ENCODE results near the gene PLA2G6. TPM values are rescaled to one million over a fixed set of nuclear protein-coding genes. Genes with fewer than 3 reads are reported as not detected.

The PLA2G6 gene
- total RNA-seq, 4 donors from 2014 or later, result 4.4 to 30.5 (median 22.0) TPM

DNA sequence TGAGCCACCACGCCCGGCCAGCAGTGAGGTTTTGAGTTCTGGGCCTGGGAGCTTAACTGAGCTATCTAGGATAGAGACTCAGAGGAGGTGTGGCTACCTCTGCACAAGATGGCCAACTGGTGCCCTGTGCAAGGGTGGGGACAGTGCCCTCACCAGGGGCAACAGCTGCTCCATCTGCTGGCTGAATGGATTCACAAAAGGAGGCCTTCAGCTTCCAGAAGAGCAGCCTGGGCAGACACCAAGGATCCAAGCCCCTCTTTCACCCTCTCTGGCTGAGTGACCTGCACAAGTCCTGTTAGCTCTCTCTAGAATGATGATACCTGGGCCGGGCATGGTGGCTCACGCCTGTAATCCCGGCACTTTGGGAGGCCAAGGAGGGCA lies 37.6 kb downstream of the PLA2G6 start:
- WGBS, 2 donors (ENCODE audit: low coverage in 1 of 2), result 100% methylated on average over 2 of the region's 5 CpGs; no CpG with 5 or more reads in 1 of the 2 donors
- H3K36me3 ChIP-seq, result peaks cover 0 to 53% of the 10 kb centered on the region in 2 donors
- no peak for ATAC-seq

DNA sequence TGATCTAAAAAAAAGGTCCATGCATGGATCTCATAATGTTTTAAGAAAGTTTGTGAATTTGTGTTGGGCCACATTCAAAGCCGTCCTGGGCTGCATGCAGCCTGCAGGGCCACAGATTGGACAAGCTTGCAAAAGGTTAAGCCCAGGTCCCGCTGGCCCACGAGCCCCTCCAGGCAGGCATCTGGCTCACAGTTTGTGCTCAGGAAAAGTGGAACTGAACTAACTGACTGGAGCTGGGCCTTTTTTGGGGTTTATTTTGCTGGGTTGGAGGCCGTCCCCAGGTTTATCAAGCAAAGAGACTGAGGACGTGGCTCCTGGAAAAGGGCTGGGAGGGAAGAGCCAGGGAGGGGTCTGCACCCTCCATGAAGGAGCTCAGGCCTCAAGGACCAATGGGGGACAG lies 39.0 kb downstream of the PLA2G6 start:
- Histone ChIP-seq H3K4me1 (no peaks in the 10 kb centered on the region), H3K4me3 (no peak overlapping the region), H3K9me3 (no peaks in the 10 kb centered on the region), H3K27me3 (no peaks in the 10 kb centered on the region), H3K36me3 (peaks cover 0 to 67% of the 10 kb centered on the region in 2 donors), H3K27ac (no peak overlapping the region)
- ATAC-seq, result no peak
- TF ChIP-seq POLR2A (IDR thresholded peaks at IDR 0.05), result no peak
- TF ChIP-seq EP300 (IDR thresholded peaks at IDR 0.05), result no peak
- TF ChIP-seq, protein P1, sequence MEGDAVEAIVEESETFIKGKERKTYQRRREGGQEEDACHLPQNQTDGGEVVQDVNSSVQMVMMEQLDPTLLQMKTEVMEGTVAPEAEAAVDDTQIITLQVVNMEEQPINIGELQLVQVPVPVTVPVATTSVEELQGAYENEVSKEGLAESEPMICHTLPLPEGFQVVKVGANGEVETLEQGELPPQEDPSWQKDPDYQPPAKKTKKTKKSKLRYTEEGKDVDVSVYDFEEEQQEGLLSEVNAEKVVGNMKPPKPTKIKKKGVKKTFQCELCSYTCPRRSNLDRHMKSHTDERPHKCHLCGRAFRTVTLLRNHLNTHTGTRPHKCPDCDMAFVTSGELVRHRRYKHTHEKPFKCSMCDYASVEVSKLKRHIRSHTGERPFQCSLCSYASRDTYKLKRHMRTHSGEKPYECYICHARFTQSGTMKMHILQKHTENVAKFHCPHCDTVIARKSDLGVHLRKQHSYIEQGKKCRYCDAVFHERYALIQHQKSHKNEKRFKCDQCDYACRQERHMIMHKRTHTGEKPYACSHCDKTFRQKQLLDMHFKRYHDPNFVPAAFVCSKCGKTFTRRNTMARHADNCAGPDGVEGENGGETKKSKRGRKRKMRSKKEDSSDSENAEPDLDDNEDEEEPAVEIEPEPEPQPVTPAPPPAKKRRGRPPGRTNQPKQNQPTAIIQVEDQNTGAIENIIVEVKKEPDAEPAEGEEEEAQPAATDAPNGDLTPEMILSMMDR (IDR thresholded peaks at IDR 0.05), result no peak
- no peak for TF ChIP-seq POLR2AphosphoS5 (IDR thresholded peaks at IDR 0.05)
- WGBS, 2 donors (ENCODE audit: low coverage in 1 of 2), result 89 to 93% methylated on average over 2 to 5 of the region's 5 CpGs

More for the DNA sequence above, 37.6 kb downstream of the PLA2G6 start:
- no peak overlapping the region for H3K27ac ChIP-seq
- H3K27me3 ChIP-seq, result no peaks in the 10 kb centered on the region
- no peaks in the 10 kb centered on the region for H3K9me3 ChIP-seq
- no peak for TF ChIP-seq POLR2A (IDR thresholded peaks at IDR 0.05)
- no peak for TF ChIP-seq POLR2AphosphoS5 (IDR thresholded peaks at IDR 0.05)
- no peaks in the 10 kb centered on the region for H3K4me1 ChIP-seq
- H3K4me3 ChIP-seq, result no peak overlapping the region

DNA sequence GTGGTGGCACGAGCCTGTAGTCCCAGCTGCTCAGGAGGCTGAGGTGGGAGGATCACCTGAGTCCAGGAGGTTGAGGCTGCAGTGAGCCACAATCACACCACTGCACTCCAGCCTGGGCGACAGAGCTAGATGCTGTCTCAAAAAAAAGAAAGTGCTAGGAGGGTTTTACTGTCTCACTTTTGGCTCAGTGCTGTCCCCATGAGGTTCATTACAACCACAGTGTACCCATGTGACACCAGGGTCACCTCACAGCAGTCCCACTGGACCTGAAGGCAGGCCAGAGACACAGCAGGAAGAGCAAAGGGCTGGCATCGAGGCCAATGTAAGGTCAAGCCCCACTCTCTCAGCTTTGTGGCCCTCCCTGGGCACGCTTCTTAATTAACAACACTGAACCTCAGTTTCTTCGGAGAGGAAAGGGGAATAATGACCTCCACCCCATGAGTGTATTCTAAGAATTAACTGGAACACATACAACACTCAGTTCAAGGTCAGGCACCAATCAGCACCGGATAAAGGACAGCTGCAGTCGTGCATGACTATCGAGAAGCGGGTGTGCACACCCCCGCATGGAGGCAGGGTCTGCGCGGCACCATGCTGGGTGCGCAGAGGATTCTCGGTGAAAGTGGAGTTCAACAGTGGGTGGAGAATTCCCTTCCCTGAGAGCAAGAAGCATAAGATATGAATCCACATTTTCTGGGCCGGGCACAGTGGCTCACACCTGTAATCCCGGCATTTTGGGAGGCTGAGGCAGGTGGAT lies 40.2 kb downstream of the PLA2G6 start:
- 94 to 96% methylated on average over 12 to 13 of the region's 16 CpGs for WGBS, 2 donors (ENCODE audit: low coverage in 1 of 2)
- Histone ChIP-seq H3K9me3 (no peaks in the 10 kb centered on the region), H3K4me1 (no peaks in the 10 kb centered on the region), H3K27me3 (no peaks in the 10 kb centered on the region), H3K27ac (no peak overlapping the region), H3K4me3 (no peak overlapping the region), H3K36me3 (peaks cover 0 to 77% of the 10 kb centered on the region in 2 donors)
- TF ChIP-seq POLR2A (IDR thresholded peaks at IDR 0.05) (no peak), POLR2AphosphoS5 (IDR thresholded peaks at IDR 0.05) (no peak), EP300 (IDR thresholded peaks at IDR 0.05) (no peak)
- TF ChIP-seq, protein P1 (IDR thresholded peaks at IDR 0.05), result no peak
- no peak for ATAC-seq

DNA sequence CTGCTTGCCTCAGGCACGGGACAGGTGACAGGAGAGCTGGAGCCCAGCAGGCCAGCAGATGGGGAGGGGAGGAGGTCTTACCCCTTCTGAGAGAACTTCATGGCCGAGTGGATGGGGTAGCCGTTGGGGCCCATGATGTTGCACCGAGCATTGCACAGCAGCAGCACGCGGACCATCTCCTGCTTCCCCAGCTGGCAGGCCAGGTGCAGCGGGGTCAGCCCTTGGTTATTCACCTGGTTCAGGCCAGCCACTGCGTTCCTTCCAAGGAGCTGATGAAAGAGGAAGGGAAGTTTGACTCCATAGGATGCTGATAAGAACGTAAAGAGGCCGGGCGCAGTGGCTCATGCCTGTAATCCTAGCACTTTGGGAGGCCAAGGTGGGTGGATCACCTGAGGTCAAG lies 41.7 kb downstream of the PLA2G6 start:
- H3K4me3 ChIP-seq, result no peak overlapping the region
- H3K27me3 ChIP-seq, result no peaks in the 10 kb centered on the region
- peaks cover 0 to 87% of the 10 kb centered on the region in 2 donors for H3K36me3 ChIP-seq
- WGBS, 2 donors (ENCODE audit: low coverage in 1 of 2), result 80 to 95% methylated on average over 1 to 3 of the region's 11 CpGs
- H3K9me3 ChIP-seq, result no peaks in the 10 kb centered on the region
- TF ChIP-seq POLR2A (IDR thresholded peaks at IDR 0.05), result no peak
- TF ChIP-seq, protein P1 (IDR thresholded peaks at IDR 0.05), result no peak
- TF ChIP-seq POLR2AphosphoS5 (IDR thresholded peaks at IDR 0.05), result no peak
- no peak for TF ChIP-seq EP300 (IDR thresholded peaks at IDR 0.05)
- H3K27ac ChIP-seq, result no peak overlapping the region
- H3K4me1 ChIP-seq, result no peaks in the 10 kb centered on the region
- ATAC-seq, result no peak

DNA sequence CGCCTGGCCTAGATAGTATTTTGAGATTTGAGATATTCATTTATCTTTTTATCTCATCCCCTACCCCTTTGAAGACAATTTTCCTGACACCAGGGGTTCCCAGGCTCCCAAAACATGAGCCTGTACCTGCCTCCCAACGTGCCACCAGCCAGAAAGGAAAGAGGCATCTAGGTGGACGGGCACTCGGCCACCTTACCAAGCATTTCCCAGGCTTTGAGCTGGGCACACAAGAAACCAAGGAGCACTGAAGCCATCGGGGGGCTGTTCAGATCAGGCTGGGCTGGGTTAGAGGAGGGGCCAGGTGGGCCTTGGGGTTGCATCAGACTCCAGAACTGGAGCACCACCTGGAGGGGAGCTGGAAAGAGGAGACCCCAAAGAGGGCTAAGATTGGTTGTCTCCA lies 42.7 kb downstream of the PLA2G6 start:
- TF ChIP-seq, protein P1 (IDR thresholded peaks at IDR 0.05), result no peak
- TF ChIP-seq EP300 (IDR thresholded peaks at IDR 0.05) (no peak), POLR2A (IDR thresholded peaks at IDR 0.05) (no peak), POLR2AphosphoS5 (IDR thresholded peaks at IDR 0.05) (no peak)
- Histone ChIP-seq H3K27ac (no peak overlapping the region), H3K9me3 (no peaks in the 10 kb centered on the region), H3K4me3 (no peak overlapping the region), H3K36me3 (peaks cover 0 to 91% of the 10 kb centered on the region in 2 donors), H3K27me3 (no peaks in the 10 kb centered on the region), H3K4me1 (no peaks in the 10 kb centered on the region)
- WGBS, 2 donors (ENCODE audit: low coverage in 1 of 2), result 0 to 68% methylated on average over 1 to 3 of the region's 5 CpGs
- ATAC-seq, result no peak
